Right atrium auricular region (tissue), 2 donors: ENCODE measurements around the gene EWSR1. TPM values are rescaled to one million over a fixed set of nuclear protein-coding genes. Genes with fewer than 3 reads are reported as not detected.
A peak's percentile ranks its signal among the peaks of the same experiment; 100 is the strongest.

Experiments used
- DNase-seq: peaks from one replicate; pipeline ENCODE4 v3.0.0-alpha.2; 2019; ENCODE audit warnings: low spot score
- H3K27ac ChIP-seq, 2 donors: fragments of 200-600 bp; sonication (generic); 1 replicate in 1 of 2; 2 replicates in 1 of 2; pipeline ENCODE4 v1.5.1; 2016 to 2019
- H3K27me3 ChIP-seq, 2 donors: fragments of 200-600 bp; sonication (generic); one replicate each; pipeline versions ENCODE4 v1.5.1 to v1.6.0; 2017 to 2019
- H3K36me3 ChIP-seq: fragments of 200-600 bp; sonication (generic); one replicate; pipeline ENCODE4 v1.5.1; 2016
- H3K4me1 ChIP-seq, 2 donors: fragments of 200-600 bp; sonication (generic); one replicate each; pipeline versions ENCODE4 v1.5.1 to v1.6.0; 2017 to 2019
- H3K4me3 ChIP-seq, 2 donors: fragments of 200-600 bp; sonication (generic); 1 replicate in 1 of 2; 2 replicates in 1 of 2; pipeline ENCODE4 v1.5.1; 2017 to 2019; ENCODE audit warnings: mild to moderate bottlenecking in 1 of 2, moderate library complexity in 1 of 2
- H3K9me3 ChIP-seq, 2 donors: fragments of 200-600 bp; sonication (generic); one replicate each; pipeline ENCODE4 v1.5.1; 2019
- total RNA-seq, 2 donors: library from RNA; depleted of rRNA; stranded (reverse); fragments of >200 nt; gene quantifications; one replicate each; pipeline ENCODE4 v1.1.0, GENCODE V29; 2016
- TF ChIP-seq, protein P1 (sequence below), 2 donors: fragments of 200-600 bp; sonication (generic); IDR thresholded peaks; one replicate each; pipeline ENCODE4 v1.5.1; 2019; ENCODE audit warnings: antibody characterized with exemption in 2 of 2

Gene EWSR1
- total RNA-seq, 2 donors from 2014 or later, result 153 to 179 TPM

DNA sequence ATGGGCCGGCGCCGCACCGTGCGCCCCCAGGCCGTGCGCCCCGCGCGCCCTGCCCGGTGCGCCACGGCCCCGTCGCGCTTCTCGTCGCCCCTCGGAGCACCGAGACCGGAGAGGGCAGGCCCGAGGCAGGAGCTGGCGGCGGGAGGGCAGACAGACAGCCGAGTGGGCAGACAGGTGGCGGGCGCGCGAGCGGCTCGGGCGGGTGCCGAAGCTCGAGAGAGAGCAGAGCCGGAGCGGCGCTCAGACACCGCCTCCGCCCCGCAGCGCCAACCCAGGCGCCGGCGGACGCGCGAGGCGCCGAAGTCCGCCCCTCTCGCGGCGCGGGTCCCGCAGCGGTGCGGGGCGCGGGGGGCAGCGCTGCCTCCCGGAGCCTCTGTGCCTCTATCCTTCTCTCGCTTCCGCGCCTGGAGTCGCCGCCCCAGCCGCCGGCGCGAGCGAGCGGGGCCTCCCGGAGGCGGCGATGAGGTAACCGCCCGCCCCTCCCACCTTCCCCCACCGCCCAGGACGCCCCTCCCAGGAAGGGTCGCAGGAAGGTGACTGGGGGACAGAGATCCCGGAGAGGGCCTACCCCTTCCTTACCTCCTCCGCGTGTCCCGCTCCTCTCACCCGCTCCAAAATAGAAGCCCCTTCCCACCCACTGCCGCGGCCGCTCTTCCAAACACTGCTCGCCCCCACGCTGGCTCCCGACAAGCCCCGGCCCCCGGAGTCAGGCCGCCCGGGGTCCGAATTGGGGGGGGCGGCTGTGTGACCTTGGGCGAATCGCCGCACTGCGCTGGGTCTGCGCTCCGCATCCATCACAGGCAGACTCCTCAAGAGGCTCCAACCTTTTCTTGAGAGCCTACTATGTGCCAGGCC lies 47.4 kb downstream of the EWSR1 start, which contains the start of gene RASL10A:
Gene RASL10A, minus strand, starts transcription at position 412 of the 855 bp plus-strand sequence. CDS start 451 bp downstream, outside the sequence.
- DNase-seq, result no peak
- Histone ChIP-seq H3K4me1 (peaks cover 0 to 54% of the 10 kb centered on the region in 2 donors), H3K27ac (no peak within 1 kb of the TSS), H3K9me3 (no peaks in the 10 kb centered on the region), H3K4me3 (peak within 1 kb of the TSS; percentile 22 to 49), H3K27me3 (peaks cover 0 to 18% of the 10 kb centered on the region in 2 donors), H3K36me3 (peaks cover 9% of the 10 kb centered on the region)
- TF ChIP-seq, protein P1, sequence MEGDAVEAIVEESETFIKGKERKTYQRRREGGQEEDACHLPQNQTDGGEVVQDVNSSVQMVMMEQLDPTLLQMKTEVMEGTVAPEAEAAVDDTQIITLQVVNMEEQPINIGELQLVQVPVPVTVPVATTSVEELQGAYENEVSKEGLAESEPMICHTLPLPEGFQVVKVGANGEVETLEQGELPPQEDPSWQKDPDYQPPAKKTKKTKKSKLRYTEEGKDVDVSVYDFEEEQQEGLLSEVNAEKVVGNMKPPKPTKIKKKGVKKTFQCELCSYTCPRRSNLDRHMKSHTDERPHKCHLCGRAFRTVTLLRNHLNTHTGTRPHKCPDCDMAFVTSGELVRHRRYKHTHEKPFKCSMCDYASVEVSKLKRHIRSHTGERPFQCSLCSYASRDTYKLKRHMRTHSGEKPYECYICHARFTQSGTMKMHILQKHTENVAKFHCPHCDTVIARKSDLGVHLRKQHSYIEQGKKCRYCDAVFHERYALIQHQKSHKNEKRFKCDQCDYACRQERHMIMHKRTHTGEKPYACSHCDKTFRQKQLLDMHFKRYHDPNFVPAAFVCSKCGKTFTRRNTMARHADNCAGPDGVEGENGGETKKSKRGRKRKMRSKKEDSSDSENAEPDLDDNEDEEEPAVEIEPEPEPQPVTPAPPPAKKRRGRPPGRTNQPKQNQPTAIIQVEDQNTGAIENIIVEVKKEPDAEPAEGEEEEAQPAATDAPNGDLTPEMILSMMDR (IDR thresholded peaks at IDR 0.05), result no peak

DNA sequence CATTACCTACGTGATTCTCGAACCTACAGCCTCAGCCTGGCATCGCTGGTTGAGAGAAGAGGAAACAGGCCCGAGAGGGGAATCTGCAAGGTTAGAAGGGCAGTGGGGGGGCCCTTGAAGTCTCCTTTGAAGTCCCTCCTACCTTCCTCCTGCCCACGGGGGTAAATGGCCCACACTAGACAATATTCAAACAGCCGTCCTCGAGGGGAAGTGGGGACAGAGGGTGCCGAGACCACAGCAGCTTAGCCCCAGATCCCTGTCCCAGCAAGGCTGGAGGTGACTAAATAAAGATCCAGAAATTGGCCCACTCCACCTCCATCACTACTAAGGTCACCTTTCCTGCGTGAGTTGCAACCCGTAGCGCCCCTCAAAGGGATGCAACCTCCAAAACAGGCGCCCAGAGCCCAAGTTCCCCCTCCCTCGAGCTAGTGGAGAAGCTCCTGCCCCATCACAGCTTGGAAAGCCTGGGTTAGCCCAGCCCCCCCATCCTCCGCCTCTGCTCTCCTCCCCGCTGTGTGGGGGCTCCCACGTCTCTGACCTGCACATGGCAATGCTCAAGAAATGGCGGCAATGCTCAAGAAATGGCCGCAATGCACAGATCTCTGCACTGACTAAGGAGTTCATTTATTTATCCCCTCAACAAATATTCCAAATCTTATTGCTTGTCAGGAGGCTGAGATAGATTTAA lies 48.2 kb downstream of the EWSR1 start:
- Histone ChIP-seq H3K27ac (no peak overlapping the region), H3K4me1 (peaks cover 0 to 46% of the 10 kb centered on the region in 2 donors), H3K27me3 (peaks cover 0 to 18% of the 10 kb centered on the region in 2 donors), H3K36me3 (peaks cover 9% of the 10 kb centered on the region), H3K9me3 (no peaks in the 10 kb centered on the region), H3K4me3 (no peak overlapping the region)
- no peak for DNase-seq
- TF ChIP-seq, protein P1 (IDR thresholded peaks at IDR 0.05), result no peak

DNA sequence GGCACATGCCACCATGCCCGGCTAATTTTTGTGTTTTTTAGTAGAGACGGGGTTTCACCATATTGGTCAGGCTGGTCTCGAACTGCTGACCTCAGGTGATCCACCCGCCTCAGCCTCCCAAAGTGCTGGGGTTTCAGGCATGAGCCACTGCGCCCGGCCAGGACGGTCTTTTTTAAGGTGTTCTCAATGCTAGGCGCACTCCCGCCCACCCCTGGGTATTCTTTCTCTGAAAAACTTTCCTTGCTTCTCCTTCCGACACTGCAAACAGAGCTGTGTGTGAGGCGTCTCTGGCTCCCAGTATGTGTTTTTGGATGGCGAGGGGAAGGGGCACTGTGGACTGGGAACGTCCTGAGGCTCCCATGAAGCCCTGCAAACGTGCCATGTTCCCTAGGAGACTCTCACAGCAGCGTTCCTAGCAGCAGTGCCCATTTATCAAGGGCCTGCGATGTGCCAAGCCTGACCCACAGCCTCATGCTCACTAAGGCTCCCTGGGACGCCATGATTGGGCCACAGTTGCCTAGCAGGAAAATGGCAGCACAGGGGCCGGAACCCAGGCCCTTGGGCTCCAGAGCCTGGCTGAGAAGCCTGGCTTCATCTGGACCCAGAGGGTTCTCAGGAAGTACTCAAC lies 49.9 kb downstream of the EWSR1 start:
- peaks cover 0 to 18% of the 10 kb centered on the region in 2 donors for H3K27me3 ChIP-seq
- H3K4me1 ChIP-seq, result peaks cover 0 to 32% of the 10 kb centered on the region in 2 donors
- H3K9me3 ChIP-seq, result no peaks in the 10 kb centered on the region
- H3K27ac ChIP-seq, result no peak overlapping the region
- DNase-seq, result no peak
- H3K36me3 ChIP-seq, result no peaks in the 10 kb centered on the region
- no peak overlapping the region for H3K4me3 ChIP-seq
- TF ChIP-seq, protein P1 (IDR thresholded peaks at IDR 0.05), result no peak

DNA sequence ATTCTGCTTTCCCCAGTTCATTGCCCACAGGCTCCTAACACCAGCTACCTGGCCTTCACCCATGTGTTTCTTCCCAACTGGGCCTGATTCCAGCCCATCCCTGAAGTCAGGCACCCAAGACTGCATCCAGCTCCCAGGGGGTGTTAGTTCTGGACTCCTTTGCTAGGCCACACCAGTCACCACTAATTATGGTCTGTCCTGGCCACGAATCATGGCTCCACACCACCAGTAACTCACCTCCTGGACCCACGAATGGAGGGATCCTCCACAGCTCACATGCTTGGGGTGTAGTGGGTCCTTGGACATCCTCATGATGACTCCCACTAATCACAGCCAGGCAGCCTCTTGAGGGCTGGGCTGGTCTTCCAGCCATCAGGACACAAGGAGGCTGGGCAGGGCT lies 51.0 kb downstream of the EWSR1 start:
- H3K27ac ChIP-seq, result no peak overlapping the region
- peaks cover 0 to 21% of the 10 kb centered on the region in 2 donors for H3K4me1 ChIP-seq
- TF ChIP-seq, protein P1 (IDR thresholded peaks at IDR 0.05), result no peak
- peaks cover 0 to 18% of the 10 kb centered on the region in 2 donors for H3K27me3 ChIP-seq
- DNase-seq, result no peak
- H3K36me3 ChIP-seq, result no peaks in the 10 kb centered on the region
- H3K4me3 ChIP-seq, result no peak overlapping the region
- no peaks in the 10 kb centered on the region for H3K9me3 ChIP-seq

DNA sequence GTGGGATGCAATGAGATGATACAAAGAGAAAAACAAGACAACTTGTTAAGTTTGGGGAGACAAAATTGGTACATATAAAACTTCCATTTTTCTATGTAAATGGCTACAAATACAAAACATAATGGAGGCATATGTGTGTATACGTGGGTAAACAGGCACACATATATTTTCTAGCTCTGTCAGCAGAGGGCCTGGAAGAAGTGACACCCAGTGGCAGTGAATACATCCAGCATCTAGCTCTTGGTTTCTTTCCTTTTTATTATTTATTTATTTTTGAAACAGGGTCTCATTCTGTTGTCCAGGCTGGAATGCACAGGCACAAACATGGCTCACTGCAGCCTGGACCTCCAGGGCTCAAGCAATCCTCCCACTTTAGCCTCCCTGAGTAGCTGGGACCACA lies 52.5 kb downstream of the EWSR1 start:
- Histone ChIP-seq H3K4me1 (peaks cover 0 to 6% of the 10 kb centered on the region in 2 donors), H3K27me3 (peaks cover 0 to 6% of the 10 kb centered on the region in 2 donors), H3K9me3 (no peaks in the 10 kb centered on the region), H3K4me3 (no peak overlapping the region), H3K36me3 (no peaks in the 10 kb centered on the region), H3K27ac (no peak overlapping the region)
- DNase-seq, result no peak
- TF ChIP-seq, protein P1 (IDR thresholded peaks at IDR 0.05), result no peak
